IPS DF 4.7 (cell line): ENCODE data around the gene ADCK1.
A peak's percentile ranks its signal among the peaks of the same experiment; 100 is the strongest.
"Not testable (repeated sequence)": the region's sequence is repeated elsewhere in the genome, so short reads cannot be mapped to it uniquely, and the experiment has no call there.

Experiments used
- DNase-seq: peaks from one replicate; pipeline ENCODE4 v3.0.0-alpha.2; 2013; ENCODE audit warnings: low spot score; ENCODE audit errors: extremely low read depth

ADCK1 gene

DNA sequence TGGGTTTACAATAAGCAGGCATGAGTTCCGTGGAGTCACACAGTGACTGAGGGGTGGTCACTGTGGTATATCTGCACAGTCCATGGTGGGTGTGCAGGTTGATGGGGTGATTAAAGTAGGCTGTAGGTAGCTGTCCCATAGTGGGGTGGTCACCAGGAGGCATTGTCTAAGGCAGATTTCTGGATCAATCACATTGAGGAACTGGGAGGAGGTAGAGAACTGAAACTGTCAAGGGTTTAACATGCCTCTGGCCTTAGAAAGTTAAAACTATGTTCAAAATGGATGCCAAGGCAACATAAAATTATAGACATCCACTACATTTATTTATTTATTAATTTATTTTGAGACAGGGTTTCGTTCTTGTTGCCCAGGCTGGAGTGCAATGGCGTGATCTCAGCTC, 8.3 kb downstream of the ADCK1 start:
- DNase-seq, result no peak

DNA sequence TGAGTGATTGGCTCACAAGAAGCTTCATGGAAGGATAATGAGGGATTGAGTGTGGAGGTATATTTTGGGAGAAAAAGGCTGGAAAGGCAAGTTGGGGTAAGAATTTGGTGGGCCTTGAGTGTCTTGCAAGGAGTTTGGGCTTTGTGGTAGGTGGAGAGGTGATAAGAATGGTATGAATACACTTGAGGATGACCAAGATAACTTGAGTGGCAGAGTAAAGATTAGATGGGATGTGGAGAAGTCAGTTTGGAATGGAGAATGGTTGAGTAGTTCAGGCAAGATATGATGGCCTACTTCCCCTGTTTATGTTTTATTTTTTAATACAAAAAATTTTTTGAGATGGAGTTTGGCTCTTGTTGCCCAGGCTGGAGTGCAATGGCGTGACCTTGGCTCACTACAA, 9.1 kb downstream of the ADCK1 start:
- no peak for DNase-seq

DNA sequence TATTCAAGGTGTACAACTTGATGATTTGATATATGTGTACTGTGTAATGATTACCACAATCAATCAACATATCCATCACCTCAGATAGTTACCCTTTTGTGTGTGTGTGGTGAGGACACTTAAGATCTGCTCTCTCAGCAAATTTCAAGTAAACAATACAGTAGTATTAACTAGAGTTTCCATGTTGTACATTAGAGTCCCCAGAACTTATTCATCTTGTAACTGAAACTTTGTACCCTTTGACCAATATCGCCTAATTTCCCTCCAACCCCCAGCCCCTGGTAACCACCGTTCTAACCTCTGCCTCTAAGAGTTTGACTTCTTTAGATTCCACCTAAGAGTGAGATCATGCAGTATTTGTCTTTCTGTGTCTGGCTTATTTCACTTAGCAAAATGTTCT, 12.1 kb downstream of the ADCK1 start:
- no peak for DNase-seq

DNA sequence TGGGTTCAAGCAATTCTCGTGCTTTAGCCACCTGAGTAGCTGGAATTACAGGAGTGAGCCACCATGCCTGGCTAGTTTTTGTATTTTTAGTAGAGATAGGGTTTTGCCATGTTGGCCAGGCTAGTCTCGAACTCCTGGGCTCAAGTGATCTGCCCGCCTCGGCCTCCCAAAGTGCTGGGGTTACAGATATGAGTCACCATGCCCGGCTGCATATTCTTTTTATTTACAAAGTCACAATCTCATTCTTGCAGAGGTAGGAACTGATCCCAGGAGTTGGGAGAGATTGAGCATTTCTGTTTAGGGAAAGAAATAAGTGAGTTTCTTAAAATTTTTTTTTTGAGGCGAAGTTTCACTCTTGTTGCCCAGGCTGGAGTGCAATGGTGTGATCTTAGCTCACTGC, 12.8 kb downstream of the ADCK1 start:
- DNase-seq, result not testable (repeated sequence)

DNA sequence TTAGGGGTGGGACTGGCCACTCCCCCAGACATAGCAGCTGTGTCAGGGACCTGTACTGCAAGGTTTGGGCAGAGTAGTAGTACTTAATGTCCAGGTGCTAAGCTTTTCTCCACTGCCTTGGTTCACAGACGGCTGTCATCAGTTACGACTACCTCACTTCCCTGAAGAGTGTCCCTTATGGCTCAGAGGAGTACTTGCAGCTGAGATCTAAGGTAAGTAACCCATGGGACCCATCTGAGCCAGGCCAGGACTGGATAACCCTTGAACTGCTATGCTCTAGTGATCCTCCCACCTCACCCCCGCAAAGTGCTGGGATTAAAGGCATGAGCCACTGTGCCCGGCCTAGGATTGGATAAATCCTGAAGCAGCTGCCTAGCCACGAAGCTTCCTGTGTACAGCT, 22.4 kb downstream of the ADCK1 start:
- DNase-seq, result no peak

DNA sequence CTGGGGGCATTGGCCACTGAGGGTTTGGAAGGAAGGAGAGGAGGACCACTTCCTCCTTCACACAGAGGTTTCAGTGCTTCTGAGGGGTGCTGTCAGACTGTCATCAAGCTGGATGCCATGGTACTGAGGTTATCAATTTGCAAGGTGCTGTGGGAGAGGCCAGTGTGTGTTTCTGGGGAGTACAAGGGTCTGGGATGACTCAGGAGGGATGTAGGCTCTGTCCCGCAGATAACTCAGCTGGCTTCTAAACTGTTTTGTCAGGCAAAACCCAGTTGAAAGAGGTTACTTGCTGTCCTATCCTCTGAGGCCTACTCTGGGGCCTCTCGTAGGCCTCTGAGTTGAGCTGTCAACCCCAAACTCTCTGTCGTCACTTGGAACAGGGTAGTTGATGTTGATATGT, 22.8 kb downstream of the ADCK1 start:
- no peak for DNase-seq

DNA sequence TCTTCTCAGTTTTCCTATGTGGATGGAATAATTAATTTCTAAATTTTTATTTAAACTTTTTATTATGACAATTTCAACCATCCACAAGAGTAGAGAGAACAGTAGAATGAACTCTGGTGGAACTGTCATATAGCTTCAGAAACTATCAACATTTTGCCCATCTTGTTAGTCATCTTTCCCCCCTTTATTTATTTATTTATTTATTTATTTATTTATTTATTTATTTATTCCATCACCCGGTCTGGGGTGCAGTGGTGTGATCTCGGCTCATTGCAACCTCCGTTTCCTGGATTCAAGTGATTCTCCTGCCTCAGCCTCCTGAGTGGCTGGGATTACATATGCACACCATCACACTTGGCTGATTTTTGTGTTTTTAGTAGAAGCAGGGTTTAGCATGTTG, 23.5 kb downstream of the ADCK1 start:
- DNase-seq, result no peak

DNA sequence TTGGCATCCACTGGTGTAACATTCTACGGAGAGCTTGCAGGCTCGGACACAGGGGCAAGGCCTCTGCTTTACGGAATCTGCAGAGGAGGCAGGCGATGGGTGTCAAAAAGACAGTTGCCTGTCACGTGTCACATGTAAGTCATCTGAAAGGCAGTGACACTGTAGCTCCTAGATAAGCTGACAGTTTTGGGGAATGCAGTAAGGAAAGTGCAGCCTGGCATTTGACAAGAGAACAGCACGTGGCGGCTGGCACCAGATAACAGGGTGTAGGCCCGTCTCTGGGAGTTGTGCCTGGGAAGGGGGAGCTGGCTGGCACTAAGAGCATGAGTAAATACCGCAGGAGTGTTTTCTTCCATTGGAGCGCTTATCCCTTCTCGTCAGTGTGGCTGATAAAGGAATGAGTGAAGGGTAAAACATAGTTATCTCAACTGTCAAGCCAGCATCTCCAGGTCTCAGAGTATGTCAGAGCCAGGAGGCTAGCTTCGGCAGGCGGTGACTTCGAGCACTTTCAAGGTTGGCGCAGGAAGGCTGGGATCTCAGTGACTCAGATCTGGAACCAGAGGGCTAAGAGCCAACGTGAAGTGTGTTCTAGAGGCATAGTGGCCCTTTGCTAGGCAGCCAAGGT, 26.1 kb downstream of the ADCK1 start:
- no peak for DNase-seq

DNA sequence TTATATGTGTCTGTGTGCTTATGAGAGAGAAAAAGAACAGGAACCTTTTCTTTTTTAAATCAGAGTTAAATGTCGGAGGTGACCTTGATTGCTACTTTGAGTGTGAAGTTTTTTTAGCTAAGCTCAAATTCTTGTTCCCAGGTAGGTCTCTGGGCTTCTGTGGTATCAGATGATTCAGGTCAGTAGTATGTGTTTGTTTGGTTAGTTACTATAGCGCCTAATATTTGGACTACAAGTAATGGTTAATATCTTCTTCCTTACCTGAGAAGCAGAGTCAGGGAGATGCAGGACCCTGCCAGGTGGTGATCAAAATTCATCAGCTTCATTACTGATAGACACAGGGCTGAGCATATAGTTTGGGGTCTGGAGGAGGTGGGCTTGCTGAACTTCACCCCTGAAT, 30.8 kb downstream of the ADCK1 start:
- no peak for DNase-seq

DNA sequence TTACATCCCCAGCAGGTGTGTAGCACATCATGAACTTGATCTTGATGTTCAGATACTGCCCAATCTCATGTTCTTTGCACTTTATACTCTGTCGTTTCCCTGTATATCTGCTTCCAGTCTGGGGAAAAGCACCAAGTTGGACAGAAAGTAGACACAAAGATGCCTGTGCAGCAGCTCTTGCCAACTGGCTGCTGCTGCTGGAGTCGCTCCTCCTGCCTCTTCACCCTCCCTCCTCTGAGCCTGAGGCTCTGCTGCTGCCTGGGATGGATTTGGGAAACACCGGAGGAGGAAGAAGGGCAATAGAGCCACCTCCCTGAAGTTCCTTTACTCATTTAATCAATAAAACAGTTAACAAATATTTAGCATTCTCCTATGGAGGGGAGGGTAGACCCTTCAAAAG, 32.4 kb downstream of the ADCK1 start:
- DNase-seq, result no peak

DNA sequence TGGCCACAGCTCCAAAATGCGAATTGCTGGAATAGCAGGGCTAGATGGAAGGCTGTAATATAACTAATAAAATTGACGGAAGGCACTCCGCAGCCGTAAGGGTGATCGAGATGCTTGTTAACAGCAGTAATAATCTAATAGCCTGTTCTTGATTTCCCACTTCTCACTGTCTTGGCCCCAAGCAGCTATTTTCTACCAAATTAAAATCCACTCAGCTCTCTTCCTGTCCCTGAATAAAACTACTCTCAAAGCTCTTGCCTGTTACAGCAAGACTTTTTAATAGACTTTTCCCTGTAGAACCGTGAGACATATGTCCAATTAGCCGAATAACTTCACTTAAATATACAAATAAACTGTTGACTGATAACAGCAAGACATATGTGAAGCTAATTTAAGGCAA, 38.0 kb downstream of the ADCK1 start:
- no peak for DNase-seq

DNA sequence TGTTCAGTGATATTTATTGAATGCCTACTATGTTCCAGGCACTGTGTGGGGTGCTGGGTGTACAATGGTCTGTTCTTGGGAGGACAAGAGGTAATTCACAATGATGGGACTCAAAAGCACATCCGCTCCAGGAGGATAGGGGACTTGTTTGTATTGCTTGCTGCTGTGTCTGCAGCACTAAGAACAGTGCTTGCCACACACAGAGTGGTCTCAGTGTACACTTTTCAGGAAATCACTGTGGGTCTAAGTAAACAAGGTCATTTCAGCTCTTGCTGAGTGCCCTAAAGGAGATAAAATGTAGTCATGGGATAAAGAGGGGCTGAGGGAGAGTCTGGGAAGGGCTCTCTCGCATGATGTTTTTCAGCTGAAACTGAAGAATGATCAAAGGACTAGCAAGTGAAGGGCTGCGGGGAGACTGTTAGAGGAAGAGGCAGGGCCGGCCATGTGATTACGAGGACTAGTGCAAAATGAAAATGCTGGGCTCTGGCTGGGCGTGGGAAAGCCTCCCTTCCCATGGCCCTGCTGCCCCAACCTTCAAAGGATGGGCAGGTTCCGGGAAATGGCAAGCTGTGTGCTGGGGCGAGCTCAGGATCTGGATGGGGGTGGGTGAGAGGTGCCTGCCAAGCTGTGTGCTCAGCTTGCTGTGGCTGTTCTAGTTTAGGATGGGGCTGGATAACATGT, 39.1 kb downstream of the ADCK1 start:
- no peak for DNase-seq

DNA sequence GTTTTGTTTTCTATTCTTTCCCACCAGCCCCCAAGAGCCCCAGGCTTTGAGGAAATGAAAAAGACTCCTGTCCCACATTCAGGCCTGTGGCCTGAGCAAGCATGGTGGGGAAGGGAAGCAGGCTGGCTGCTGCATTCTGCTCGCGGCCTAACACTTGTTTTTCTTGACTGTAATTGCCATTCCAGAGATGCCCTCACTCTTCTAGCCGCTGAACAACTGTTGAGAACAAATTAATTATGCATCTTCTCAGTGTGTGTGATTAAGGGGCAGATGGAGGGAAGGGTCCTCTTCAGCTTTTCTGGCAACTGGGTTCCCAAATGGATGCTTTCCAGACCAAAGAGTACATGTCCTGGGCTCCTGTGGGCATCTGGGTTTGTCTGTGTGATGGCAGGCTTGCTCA, 43.3 kb downstream of the ADCK1 start:
- no peak for DNase-seq

DNA sequence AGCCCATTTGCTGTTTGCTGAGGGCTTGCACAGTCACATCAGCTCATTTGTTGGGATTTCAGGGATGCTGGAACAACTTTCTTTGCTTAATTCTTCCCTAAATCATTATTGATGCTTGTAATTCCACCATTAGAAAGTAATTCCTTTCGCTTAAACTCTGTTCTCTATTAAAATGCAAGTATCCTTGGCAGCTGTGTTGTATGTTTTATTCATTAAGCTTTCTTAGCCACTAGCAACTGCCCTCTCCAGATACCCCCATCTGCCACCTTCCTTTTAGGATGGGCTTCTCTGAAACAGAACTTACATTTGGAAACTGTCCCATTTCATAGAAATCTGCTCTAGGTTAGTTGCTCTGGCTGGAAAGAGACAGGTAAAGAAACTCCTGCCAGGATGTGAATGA, 43.7 kb downstream of the ADCK1 start:
- DNase-seq, result no peak

DNA sequence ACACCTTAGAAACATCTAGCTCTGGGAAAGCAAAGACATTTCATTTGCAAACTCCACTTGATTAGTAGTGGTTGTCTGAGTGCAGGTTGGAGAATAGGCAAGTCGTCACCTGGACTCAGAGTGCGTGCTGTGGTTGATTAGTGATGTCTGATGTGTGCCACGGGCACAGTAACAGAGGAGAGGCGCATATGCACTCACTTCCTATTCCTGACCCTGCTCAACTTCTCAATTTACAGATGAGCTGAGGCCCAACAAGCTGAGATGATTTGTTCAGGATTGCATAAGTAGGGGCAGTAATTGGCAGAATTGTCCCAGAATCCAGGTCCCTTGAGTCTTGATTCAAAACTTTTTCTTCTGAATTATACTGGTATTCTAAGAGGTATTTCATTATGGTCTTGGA, 44.9 kb downstream of the ADCK1 start:
- DNase-seq, result no peak

DNA sequence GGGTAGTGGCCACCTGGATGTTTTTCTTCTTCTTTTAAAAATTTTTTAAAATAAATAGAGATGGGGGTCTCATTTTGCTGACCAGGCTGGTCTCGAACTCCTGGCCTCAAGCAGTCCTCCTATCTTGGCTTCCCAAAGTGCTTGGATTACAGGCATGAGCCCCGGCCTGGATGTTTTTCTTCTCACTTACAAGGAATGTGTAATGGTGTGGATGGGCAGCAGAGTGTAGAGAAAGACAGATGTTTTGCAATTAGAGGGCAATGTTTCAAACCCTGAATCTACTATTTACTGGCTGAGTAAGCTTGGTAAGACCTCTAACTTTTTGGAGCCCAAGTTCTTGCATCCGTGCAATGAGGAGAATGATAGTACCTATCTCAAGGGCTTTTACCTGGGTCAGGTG, 48.1 kb downstream of the ADCK1 start:
- DNase-seq, result no peak

DNA sequence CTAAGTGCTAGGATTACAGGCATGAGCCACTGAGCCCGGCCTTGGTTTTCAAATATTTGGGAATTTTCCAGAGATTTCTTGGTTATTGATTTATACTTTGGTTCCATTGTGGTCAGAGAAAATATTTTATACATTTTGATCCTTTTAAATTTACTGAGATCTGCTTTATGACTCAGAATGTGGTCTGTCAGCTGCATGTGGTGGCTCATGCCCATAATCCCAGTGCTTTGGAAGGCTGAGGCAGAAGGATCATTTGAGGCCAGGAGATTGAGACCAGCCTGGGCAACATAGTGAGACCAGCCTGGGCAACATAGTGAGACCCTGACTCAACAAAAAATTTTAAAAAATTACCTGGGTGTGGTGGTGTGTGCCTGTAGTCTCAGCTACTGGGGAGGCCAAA, 49.8 kb downstream of the ADCK1 start:
- DNase-seq, result no peak

DNA sequence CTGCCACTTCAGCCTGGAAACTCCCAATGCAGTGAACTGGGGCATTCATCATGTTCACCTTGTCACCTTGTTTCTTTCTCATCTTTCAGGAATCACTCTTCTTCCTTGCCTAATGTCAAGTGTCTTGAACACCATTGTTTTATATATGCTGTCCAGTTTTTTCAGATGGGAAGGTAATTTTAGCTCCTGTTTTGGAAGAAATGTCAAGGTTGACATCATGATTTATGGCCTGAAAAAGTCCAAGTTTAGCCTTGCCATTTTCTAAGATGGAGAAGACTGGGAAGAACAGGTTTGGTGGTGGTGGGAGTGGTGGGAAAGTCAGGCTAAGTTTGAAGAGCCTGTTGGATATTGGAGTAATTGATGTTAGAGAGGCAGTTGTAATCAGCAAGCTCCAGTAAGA, 54.0 kb downstream of the ADCK1 start:
- DNase-seq, result no peak

DNA sequence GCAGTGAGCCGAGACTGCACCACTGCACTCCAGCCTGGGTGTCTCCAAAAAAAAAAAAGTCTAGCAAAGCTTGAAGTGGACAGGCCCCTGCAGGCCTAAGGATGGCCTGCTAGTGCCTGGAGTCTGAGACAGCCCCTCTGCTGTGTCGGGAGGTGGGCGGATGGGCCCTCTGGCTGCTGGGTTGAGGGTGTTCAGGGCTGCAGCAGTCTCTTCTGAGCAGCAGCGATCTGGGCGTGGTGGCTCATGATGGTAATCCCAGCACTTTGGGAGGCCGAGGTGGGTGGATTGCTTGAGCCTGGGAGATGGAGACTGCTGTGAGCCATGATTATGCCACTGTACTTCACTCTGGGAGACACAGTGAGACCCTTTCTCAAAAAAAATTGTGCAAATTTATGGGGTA, 57.0 kb downstream of the ADCK1 start:
- DNase-seq, result no peak

DNA sequence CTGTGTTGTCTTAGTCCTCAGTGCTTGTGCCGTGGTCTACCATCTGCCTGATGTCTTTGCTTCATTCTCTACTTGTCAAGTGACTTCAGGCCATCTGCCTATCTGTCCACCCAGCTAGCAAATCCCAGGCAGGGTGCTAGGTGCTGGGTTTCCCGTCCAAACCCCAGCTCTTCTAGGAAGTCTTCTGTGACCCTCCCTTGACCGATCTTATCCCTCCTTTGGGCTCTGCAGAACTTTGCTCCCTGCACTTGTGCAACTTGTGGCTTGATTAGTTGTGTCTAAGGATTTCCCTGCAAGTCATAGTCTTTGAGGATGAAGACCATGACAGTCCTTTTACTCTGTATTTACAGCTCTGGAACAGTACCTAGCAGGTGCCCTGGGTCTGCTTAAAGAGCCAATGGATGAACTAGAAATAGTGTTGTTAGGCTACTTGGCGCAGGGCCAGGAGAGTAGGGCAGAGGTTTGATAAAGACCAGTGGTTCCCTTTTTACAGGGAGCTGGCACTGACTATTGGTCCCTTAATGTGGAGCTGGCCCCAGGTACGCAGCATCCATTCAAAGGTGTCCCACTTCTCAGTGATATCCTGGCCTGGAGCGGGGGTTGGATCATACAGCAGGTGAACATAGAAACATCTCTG, 60.1 kb downstream of the ADCK1 start:
- no peak for DNase-seq

DNA sequence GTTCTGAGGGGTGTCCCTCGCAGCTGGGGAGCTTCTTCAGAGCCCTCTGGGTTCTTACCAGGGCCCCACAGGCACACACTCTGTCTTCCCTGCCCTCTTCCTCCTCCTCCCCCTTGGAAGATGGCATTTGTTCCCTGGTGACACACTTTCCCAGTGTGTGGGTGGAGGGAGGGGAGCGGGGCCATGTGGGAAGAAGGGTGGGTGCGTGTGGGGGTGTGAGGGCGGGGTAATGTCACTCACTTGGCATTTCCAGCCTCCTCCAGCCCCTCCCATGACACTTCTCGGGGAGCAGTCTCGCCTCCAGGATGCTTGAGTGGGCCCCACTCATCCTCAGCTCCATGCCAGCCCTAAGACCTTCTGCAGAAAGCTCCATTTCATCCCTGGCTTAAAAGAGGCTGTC, 61.3 kb downstream of the ADCK1 start:
- no peak for DNase-seq

DNA sequence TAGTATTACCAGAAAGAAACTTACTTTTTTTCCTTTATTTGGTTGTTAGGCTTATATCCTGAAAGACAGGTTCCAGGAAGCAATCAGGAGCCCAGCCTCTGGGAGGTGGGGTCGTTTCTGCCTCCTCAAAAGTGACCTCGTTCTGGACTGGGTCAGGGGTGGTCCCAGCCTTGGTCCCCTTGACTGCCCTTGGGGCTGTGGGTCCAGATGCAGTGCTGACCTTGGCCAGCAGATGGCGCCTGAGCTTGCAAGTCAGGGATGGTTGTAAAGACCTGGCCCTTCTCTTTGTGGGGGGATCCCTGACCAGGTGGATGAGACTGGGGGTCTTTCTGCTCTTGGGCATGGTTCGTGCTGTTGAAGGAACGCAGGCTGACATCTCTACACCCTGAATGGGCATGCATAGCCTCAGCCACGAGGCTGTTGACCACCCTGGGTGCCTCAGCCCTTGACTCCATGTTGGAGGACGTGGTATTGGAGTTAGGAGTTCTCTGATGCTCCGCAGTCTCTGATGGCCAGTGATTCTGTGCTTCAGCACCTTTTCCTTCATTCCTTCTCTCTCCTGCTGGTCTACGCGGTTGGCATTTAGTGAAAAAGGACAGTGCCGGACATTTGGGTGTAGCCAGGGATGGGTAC, 62.4 kb downstream of the ADCK1 start:
- peak; percentile 38 for DNase-seq

DNA sequence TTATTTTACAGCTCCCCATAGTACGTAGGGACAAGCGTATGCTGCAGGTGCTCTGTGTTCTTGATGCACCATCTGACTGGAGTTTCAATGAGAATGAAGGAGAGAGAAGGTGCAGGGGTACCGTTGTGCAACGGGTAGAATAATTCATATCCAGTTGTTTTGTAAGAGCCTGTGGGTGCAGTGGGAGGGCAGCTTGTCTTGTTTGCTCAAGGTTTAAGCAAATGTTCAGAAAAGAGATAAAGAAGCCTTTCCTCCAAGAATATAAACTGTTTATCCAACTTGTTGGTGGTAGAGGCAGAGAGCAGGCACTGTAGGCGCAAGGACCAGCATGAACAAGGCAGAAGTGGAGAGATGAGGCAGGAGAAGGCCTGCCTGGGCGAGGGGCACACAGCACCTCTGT, 64.2 kb downstream of the ADCK1 start:
- no peak for DNase-seq
